ENCODE data around the gene F13B. TPM values are rescaled to one million over a fixed set of nuclear protein-coding genes. Genes with fewer than 3 reads are reported as not detected.
"Not testable (repeated sequence)": the region's sequence is repeated elsewhere in the genome, so short reads cannot be mapped to it uniquely, and the experiment has no call there.

The F13B gene
- total RNA-seq, 4 donors from 2014 or later = not detected

GRCh38 chr1:197100677-197101076 is 33.6 kb upstream of the F13B start:
- no peaks in the 10 kb centered on the region for H3K4me1 ChIP-seq
- H3K27me3 ChIP-seq = no peaks in the 10 kb centered on the region
- TF ChIP-seq CTCF (IDR thresholded peaks at IDR 0.05) = no peak
- no peak for TF ChIP-seq EP300 (IDR thresholded peaks at IDR 0.05; ENCODE audit: low read depth)
- TF ChIP-seq POLR2A (IDR thresholded peaks at IDR 0.05) = no peak
- no peak for TF ChIP-seq POLR2AphosphoS5 (IDR thresholded peaks at IDR 0.05)
- no peaks in the 10 kb centered on the region for H3K36me3 ChIP-seq
- no peak overlapping the region for H3K4me3 ChIP-seq
- intact Hi-C loops (cut with DNase I; ENCODE audit: low total_unique reads) (no loop called here), in situ Hi-C loops (cut with MboI; ENCODE audit: low pct_ligation_motif_present in 1 of 4, low pct_unique_long_range_greater_than_20kb in 1 of 4, low sequenced_read_pairs in 3 of 4) (no loop called here)
- no peak overlapping the region for H3K27ac ChIP-seq
- no peak for DNase-seq
- H3K9me3 ChIP-seq = no peaks in the 10 kb centered on the region
- 90 to 92% methylated on average over 3 of the region's 3 CpGs for WGBS, 2 donors (ENCODE audit: low coverage in 1 of 2)

GRCh38 chr1:197099444-197099843 is 32.4 kb upstream of the F13B start:
- TF ChIP-seq POLR2AphosphoS5 (IDR thresholded peaks at IDR 0.05) (no peak), CTCF (IDR thresholded peaks at IDR 0.05) (no peak), EP300 (IDR thresholded peaks at IDR 0.05; ENCODE audit: low read depth) (no peak), POLR2A (IDR thresholded peaks at IDR 0.05) (no peak)
- in situ Hi-C loops (cut with MboI; ENCODE audit: low pct_ligation_motif_present in 1 of 4, low pct_unique_long_range_greater_than_20kb in 1 of 4, low sequenced_read_pairs in 3 of 4) (no loop called here), intact Hi-C loops (cut with DNase I; ENCODE audit: low total_unique reads) (no loop called here)
- no peak overlapping the region for H3K4me3 ChIP-seq
- no peaks in the 10 kb centered on the region for H3K9me3 ChIP-seq
- H3K4me1 ChIP-seq = no peaks in the 10 kb centered on the region
- no peaks in the 10 kb centered on the region for H3K36me3 ChIP-seq
- no peaks in the 10 kb centered on the region for H3K27me3 ChIP-seq
- H3K27ac ChIP-seq = no peak overlapping the region
- no peak for DNase-seq

GRCh38 chr1:197096971-197097370 is 29.9 kb upstream of the F13B start:
- in situ Hi-C loops (cut with MboI; ENCODE audit: low pct_ligation_motif_present in 1 of 4, low pct_unique_long_range_greater_than_20kb in 1 of 4, low sequenced_read_pairs in 3 of 4); H3K9me3 ChIP-seq; H3K27ac ChIP-seq; intact Hi-C loops (cut with DNase I; ENCODE audit: low total_unique reads); H3K27me3 ChIP-seq; H3K36me3 ChIP-seq; H3K4me1 ChIP-seq; H3K4me3 ChIP-seq; DNase-seq: not testable (repeated sequence)
- WGBS, 2 donors (ENCODE audit: low coverage in 1 of 2) = 96 to 98% methylated on average over 2 of the region's 2 CpGs

- DNase-seq = no peak
- Histone ChIP-seq H3K9me3 (no peaks in the 10 kb centered on the region), H3K27me3 (no peaks in the 10 kb centered on the region), H3K4me3 (no peak overlapping the region), H3K4me1 (no peaks in the 10 kb centered on the region), H3K27ac (no peak overlapping the region), H3K36me3 (no peaks in the 10 kb centered on the region)
- 50 to 65% methylated on average over 1 of the region's 1 CpG for WGBS, 2 donors (ENCODE audit: low coverage in 1 of 2)
- in situ Hi-C loops (cut with MboI; ENCODE audit: low pct_ligation_motif_present in 1 of 4, low pct_unique_long_range_greater_than_20kb in 1 of 4, low sequenced_read_pairs in 3 of 4) = no loop called here
- TF ChIP-seq EP300 (IDR thresholded peaks at IDR 0.05; ENCODE audit: low read depth) (no peak), POLR2AphosphoS5 (IDR thresholded peaks at IDR 0.05) (no peak), POLR2A (IDR thresholded peaks at IDR 0.05) (no peak), CTCF (IDR thresholded peaks at IDR 0.05) (no peak)
- intact Hi-C loops (cut with DNase I; ENCODE audit: low total_unique reads) = no loop called here
Measured at GRCh38 chr1:197096137-197096536, 29.1 kb upstream of the F13B start.

- no peaks in the 10 kb centered on the region for H3K27me3 ChIP-seq
- H3K4me3 ChIP-seq = no peak overlapping the region
- no peaks in the 10 kb centered on the region for H3K9me3 ChIP-seq
- in situ Hi-C loops (cut with MboI; ENCODE audit: low pct_ligation_motif_present in 1 of 4, low pct_unique_long_range_greater_than_20kb in 1 of 4, low sequenced_read_pairs in 3 of 4) (no loop called here), intact Hi-C loops (cut with DNase I; ENCODE audit: low total_unique reads) (no loop called here)
- TF ChIP-seq POLR2AphosphoS5 (IDR thresholded peaks at IDR 0.05) (no peak), CTCF (IDR thresholded peaks at IDR 0.05) (no peak), POLR2A (IDR thresholded peaks at IDR 0.05) (no peak)
- WGBS, 2 donors (ENCODE audit: low coverage in 1 of 2) = 94 to 98% methylated on average over 4 of the region's 4 CpGs
- DNase-seq = no peak
- H3K4me1 ChIP-seq = no peaks in the 10 kb centered on the region
- H3K36me3 ChIP-seq = no peaks in the 10 kb centered on the region
- no peak overlapping the region for H3K27ac ChIP-seq
Measured at GRCh38 chr1:197093226-197093885, 26.3 kb upstream of the F13B start.
